Stimulated activated naive CD8-positive, alpha-beta T cell treated with anti-CD3 and anti-CD28 coated beads, Interleukin-15, Interleukin-2, amounts not matched to agents 100 U/mL and 50 U/mL, for 24 hours (primary cell): ENCODE results near the gene CYP21A2.
"Not testable (repeated sequence)": the region's sequence is repeated elsewhere in the genome, so short reads cannot be mapped to it uniquely, and the experiment has no call there.

ENCODE experiments used
- ATAC-seq: fragments of 150-1000 bp; cut with Tn5 transposase; one replicate; pipeline ENCODE4 v1.10.0; 2021
- DNase-seq: peaks from one replicate; pipeline ENCODE4 v3.0.0; 2021

The CYP21A2 gene

GRCh38 chr6:32037598-32038524 lies at the start of gene CYP21A2:
TSS of gene CYP21A2 (plus strand) at chr6:32038415. CDS start at chr6:32038423, 8 bp downstream.
- peak; percentile 38 for ATAC-seq
- DNase-seq: not testable (repeated sequence)

DNA sequence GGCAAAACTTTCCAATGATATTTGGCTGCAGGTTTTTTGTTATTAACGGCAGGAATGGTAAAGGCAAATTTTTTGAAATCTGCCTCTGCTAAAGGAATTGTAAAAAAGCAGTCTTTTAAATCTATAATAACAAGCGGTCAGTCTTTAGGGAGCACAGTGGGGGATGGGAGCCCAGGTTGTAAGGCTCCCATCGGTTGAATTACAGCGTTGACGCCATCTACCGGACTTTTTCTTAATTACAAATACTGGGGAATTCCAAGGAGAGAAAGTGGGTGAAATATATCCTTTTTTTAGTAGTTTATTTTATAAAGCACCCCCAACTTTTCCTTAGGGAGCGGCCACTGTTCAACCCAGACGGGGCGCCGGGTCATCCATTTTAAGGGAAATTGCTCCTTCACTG lies 48.9 kb upstream of the CYP21A2 start:
- ATAC-seq, DNase-seq: not testable (repeated sequence)

- ATAC-seq, DNase-seq: not testable (repeated sequence)
These were observed 43.8 kb upstream of the CYP21A2 start for GRCh38 chr6:31994421-31994820.

- ATAC-seq, DNase-seq: not testable (repeated sequence)
These were observed 41.8 kb upstream of the CYP21A2 start for GRCh38 chr6:31996385-31996784.

- ATAC-seq, DNase-seq: not testable (repeated sequence)
These were observed 35.5 kb upstream of the CYP21A2 start for GRCh38 chr6:32002546-32003268.

DNA sequence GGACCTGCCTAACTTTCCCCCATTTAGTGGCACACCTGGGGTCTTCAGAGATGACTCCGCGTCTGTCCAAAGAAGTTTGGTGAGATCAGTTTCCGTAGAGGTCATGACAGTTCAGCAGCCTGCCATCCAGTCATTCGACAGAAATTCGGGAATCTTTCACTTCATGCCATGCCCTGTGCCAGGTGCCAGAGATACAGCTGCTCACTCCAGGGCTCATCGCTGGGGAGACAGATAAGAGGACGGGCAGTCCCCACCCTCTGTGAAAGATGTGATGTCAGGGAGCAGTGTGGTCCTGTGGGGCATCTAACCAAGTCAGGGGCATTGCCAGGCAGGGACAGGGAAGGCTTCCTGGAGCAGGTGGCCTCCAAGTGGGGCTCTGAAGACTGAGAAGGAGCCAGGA lies 34.9 kb upstream of the CYP21A2 start:
- not testable (repeated sequence) for DNase-seq, ATAC-seq

GRCh38 chr6:32004393-32004792 lies 33.8 kb upstream of the CYP21A2 start:
- ATAC-seq, DNase-seq: not testable (repeated sequence)

DNA sequence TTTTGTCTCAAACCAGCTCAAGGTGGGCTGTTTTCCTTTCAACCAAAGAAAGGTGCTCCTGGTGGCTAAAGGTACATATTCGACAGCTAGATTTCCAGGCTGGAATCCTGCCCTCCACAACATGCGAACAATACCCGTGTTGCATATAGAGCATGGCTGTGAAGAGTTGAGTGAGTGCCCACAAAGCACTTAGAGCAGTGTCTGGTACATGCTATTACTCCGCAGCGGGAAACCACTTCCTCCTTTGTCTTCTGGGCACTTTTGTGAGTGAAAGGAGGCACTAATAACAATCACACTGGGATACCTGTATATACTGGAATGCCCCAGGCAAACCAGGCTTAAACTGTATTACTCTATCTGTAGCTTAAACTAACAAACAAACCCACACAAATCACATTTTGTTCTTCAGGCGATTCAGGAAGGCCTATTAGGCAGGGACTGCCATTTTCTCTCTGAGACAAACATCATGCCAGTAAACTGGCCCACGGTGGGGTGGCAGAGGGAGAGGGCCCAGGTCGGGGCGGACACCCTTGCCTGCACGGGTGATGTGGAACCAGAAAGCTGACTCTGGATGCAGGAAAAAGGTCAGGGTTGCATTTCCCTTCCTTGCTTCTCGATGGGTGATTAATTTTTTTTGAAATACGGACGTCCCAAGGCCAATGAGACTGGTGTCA lies 33.2 kb upstream of the CYP21A2 start:
- not testable (repeated sequence) for DNase-seq
- peak; percentile 50 for ATAC-seq

DNA sequence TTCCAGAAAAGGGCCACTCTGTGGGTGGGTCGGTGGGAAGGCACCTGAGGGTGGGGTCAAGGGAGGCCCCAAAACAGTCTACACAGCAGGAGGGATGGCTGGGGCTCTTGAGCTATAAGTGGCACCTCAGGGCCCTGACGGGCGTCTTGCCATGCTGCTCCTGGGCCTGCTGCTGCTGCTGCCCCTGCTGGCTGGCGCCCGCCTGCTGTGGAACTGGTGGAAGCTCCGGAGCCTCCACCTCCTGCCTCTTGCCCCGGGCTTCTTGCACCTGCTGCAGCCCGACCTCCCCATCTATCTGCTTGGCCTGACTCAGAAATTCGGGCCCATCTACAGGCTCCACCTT lies 32.7 kb upstream of the CYP21A2 start:
- not testable (repeated sequence) for DNase-seq, ATAC-seq

DNA sequence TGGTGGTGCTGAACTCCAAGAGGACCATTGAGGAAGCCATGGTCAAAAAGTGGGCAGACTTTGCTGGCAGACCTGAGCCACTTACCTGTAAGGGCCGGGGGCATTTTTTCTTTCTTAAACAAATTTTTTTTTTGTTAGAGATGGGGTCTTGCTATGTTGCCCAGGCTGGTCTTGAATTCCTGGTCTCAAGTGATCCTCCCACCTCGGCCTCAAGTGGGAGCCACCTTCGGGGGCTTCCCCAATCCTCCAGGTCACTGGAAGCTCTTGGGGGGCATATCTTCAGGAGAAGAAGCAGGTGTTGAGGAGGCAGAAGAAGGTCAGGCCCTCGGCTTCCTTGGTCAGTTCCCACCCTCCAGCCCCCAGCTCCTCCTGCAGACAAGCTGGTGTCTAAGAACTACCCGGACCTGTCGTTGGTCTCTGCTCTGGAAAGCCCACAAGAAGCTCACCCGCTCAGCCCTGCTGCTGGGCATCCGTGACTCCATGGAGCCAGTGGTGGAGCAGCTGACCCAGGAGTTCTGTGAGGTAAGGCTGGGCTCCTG lies 32.2 kb upstream of the CYP21A2 start:
- DNase-seq, ATAC-seq: not testable (repeated sequence)

DNA sequence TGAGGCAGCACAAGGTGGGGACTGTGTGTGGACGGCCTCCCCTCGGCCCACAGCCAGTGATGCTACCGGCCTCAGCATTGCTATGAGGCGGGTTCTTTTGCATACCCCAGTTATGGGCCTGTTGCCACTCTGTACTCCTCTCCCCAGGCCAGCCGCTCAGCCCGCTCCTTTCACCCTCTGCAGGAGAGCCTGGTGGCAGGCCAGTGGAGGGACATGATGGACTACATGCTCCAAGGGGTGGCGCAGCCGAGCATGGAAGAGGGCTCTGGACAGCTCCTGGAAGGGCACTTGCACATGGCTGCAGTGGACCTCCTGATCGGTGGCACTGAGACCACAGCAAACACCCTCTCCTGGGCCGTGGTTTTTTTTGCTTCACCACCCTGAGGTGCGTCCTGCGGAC lies 31.1 kb upstream of the CYP21A2 start:
- DNase-seq, ATAC-seq: not testable (repeated sequence)

DNA sequence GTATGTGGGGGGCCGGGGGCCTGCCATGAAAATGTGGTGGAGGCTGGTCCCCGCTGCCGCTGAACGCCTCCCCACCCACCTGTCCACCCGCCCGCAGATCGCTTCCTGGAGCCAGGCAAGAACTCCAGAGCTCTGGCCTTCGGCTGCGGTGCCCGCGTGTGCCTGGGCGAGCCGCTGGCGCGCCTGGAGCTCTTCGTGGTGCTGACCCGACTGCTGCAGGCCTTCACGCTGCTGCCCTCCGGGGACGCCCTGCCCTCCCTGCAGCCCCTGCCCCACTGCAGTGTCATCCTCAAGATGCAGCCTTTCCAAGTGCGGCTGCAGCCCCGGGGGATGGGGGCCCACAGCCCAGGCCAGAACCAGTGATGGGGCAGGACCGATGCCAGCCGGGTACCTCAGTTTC lies 30.2 kb upstream of the CYP21A2 start:
- DNase-seq, ATAC-seq: not testable (repeated sequence)

DNA sequence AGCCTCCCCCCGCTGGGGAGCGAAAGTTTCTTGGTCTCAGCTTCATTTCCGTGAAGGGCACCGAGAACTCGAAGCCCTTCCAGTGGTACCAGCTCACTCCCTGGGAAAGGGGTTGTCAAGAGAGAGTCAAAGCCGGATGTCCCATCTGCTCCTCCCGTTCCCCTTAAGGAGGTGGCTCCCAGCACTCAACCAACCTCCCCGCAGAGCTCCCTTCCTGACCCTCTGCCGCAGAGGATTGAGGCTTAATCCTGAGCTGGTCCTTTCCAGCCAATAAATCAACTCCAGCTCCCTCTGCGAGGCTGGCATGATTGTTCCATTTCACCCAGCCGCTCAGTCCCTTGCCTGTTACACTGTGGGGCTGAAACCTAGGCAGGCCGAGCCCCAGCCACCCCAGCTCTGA lies 29.6 kb upstream of the CYP21A2 start:
- ATAC-seq: not testable (repeated sequence)

GRCh38 chr6:32009537-32009936 lies 28.7 kb upstream of the CYP21A2 start:
- not testable (repeated sequence) for DNase-seq, ATAC-seq

More for the DNA sequence above, 29.6 kb upstream of the CYP21A2 start:
- DNase-seq: not testable (repeated sequence)

GRCh38 chr6:32010856-32011530 lies 27.2 kb upstream of the CYP21A2 start:
- ATAC-seq: not testable (repeated sequence)

DNA sequence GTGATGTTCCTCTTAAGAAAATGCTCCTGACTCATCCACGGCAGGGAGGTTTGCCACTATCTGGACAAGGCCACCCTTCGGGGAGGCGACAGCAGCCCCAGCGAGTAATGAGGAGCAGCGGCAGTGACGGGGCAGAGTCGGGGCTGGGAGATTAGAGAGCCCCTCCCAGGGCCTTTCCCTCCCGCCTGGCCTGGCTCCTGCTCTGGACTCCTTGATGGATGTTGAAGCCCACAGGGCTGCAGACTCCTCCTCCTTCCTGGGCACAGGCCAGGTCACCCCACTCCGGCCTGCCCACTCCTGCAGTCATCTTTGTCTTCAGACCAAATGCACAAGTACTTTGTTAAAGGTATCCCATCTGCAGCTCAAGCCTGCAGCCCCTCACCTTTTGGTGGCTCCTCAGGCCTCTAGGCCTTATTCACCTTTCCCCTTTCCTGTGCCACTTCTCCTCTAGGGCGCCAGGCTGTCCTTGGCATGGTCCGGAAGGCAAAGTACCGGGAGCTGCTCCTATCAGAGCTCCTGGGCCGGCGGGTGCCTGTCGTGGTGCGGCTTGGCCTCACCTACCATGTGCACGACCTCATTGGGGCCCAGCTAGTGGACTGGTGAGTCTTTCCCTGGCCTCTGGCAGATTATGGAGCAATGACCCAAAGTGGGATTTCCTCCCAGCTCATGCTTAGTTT lies 25.1 kb upstream of the CYP21A2 start:
- not testable (repeated sequence) for DNase-seq, ATAC-seq

More at GRCh38 chr6:32010856-32011530, 27.2 kb upstream of the CYP21A2 start:
- DNase-seq: not testable (repeated sequence)

DNA sequence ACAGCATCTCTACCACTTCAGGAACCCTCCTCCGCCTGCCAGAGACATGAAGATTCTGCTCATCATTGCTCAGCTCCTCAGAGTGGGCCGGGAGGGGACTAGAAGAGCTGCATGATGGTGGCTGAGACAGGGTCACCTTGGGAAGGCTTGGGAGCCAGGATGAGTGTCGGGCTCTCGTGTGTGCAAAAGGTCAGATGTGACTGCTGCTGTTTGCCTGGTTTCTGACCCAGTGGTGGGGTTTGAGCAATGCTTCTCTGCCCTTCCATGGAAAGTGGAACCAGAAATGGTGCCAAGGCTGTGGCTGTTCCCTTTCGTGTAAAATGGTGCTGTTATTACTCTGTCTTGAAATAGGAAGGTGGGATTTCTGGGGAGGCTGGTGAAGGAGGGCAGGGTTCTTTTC lies 24.5 kb upstream of the CYP21A2 start:
- not testable (repeated sequence) for ATAC-seq

DNA sequence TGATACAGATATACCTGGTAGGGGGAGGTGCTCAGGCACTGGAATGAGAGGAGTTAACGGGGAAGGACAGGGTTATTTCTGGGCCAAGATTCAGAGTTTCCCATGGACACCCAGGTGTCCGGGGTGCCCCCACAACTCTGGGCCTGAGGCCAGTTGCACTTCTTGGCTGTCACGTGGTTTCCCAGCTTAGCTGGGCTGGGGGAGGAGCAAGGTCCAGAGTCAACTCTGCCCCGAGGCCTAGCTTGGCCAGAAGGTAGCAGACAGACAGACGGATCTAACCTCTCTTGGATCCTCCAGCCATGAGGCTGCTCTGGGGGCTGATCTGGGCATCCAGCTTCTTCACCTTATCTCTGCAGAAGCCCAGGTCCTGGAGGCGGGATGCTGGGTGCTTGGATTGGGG lies 23.7 kb upstream of the CYP21A2 start, which contains the start of gene C4B:
Gene C4B, plus strand, starts transcription at position 249 of the 400 bp plus-strand sequence. Its CDS starts 51 bp downstream, at position 300.
- DNase-seq: not testable (repeated sequence)

More for the DNA sequence above, 24.5 kb upstream of the CYP21A2 start:
- not testable (repeated sequence) for DNase-seq

DNA sequence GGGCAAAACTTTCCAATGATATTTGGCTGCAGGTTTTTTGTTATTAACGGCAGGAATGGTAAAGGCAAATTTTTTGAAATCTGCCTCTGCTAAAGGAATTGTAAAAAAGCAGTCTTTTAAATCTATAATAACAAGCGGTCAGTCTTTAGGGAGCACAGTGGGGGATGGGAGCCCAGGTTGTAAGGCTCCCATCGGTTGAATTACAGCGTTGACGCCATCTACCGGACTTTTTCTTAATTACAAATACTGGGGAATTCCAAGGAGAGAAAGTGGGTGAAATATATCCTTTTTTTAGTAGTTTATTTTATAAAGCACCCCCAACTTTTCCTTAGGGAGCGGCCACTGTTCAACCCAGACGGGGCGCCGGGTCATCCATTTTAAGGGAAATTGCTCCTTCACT lies 16.1 kb upstream of the CYP21A2 start:
- DNase-seq, ATAC-seq: not testable (repeated sequence)

More for the DNA sequence above, 23.7 kb upstream of the CYP21A2 start, which contains the start of gene C4B:
- not testable (repeated sequence) for ATAC-seq

- ATAC-seq, DNase-seq: not testable (repeated sequence)
These were observed 9.6 kb upstream of the CYP21A2 start for GRCh38 chr6:32028631-32029030.
